ENCODE data around the gene NDOR1. TPM values are rescaled to one million over a fixed set of nuclear protein-coding genes. Genes with fewer than 3 reads are reported as not detected.

The NDOR1 gene
- total and polyA plus RNA-seq, 7 donors = 1.5 to 6.3 (median 4.3) TPM

- TF ChIP-seq CTCF (IDR thresholded peaks at IDR 0.05) = no peak
- peak; percentile 29 to 46 (median 42) for ATAC-seq
- Histone ChIP-seq H3K27me3 (ENCODE audit: insufficient read depth in 3 of 3, low read length in 2 of 3) (no peaks in the 10 kb centered on the region), H3K4me3 (peak overlapping the region; percentile 97), H3K27ac (peak overlapping the region; percentile 98), H3K9me3 (no peaks in the 10 kb centered on the region), H3K36me3 (ENCODE audit: insufficient read depth in 1 of 2, low read depth in 1 of 2) (peaks cover 0 to 23% of the 10 kb centered on the region in 2 donors), H3K4me1 (peaks cover 65% of the 10 kb centered on the region)
- intact Hi-C loops (cut with DNase I) = no loop called here
- 0 to 1% (median 0%) methylated on average over 39 to 58 of the region's 58 CpGs for WGBS, 3 donors
- peak; percentile 80 to 88 for DNase-seq
Measured at GRCh38 chr9:137240318-137240840, 34.9 kb downstream of the NDOR1 start.

GRCh38 chr9:137240841-137241489, 35.5 kb downstream of the NDOR1 start, which contains the start of gene TUBB4B:
TSS of gene TUBB4B (plus strand) at chr9:137241287. CDS start at chr9:137241361, 74 bp downstream.
- Histone ChIP-seq H3K36me3 (ENCODE audit: insufficient read depth in 1 of 2, low read depth in 1 of 2) (peaks cover 0 to 23% of the 10 kb centered on the region in 2 donors), H3K4me3 (peak within 1 kb of the TSS; percentile 97), H3K4me1 (peaks cover 63% of the 10 kb centered on the region), H3K9me3 (no peaks in the 10 kb centered on the region), H3K27ac (peak within 1 kb of the TSS; percentile 98), H3K27me3 (ENCODE audit: insufficient read depth in 3 of 3, low read length in 2 of 3) (no peaks in the 10 kb centered on the region)
- TF ChIP-seq CTCF (IDR thresholded peaks at IDR 0.05) = no peak
- peak; percentile 80 to 90 (median 84) for ATAC-seq
- WGBS, 3 donors = 0 to 2% (median 1%) methylated on average over 48 to 67 of the region's 67 CpGs
- intact Hi-C loops (cut with DNase I) = no loop called here
- peak; percentile 100 for DNase-seq

GRCh38 chr9:137241490-137242268, 36.2 kb downstream of the NDOR1 start:
- ATAC-seq = peak; percentile 23 to 48 (median 34)
- WGBS, 3 donors = 1 to 2% (median 1%) methylated on average over 36 to 83 of the region's 83 CpGs
- peaks cover 62% of the 10 kb centered on the region for H3K4me1 ChIP-seq

More at GRCh38 chr9:137241490-137242268, 36.2 kb downstream of the NDOR1 start:
- no peak for TF ChIP-seq CTCF (IDR thresholded peaks at IDR 0.05)
- peaks cover 0 to 23% of the 10 kb centered on the region in 2 donors for H3K36me3 ChIP-seq (ENCODE audit: insufficient read depth in 1 of 2, low read depth in 1 of 2)
- peak overlapping the region; percentile 97 for H3K4me3 ChIP-seq
- H3K27me3 ChIP-seq (ENCODE audit: insufficient read depth in 3 of 3, low read length in 2 of 3) = no peaks in the 10 kb centered on the region
- H3K9me3 ChIP-seq = no peaks in the 10 kb centered on the region
- DNase-seq = peak; percentile 79 to 88
- intact Hi-C loops (cut with DNase I) = no loop called here
- H3K27ac ChIP-seq = peak overlapping the region; percentile 98
